HG02852 (cell line): ENCODE data around the gene GPR148.
"Not testable (repeated sequence)": the region's sequence is repeated elsewhere in the genome, so short reads cannot be mapped to it uniquely, and the experiment has no call there.

Source experiments
- ATAC-seq: cut with Tn5 transposase; IDR thresholded peaks from one replicate; pipeline ENCODE4 v1.9.1; 2021; ENCODE audit warnings: mild to moderate bottlenecking, moderate library complexity; ENCODE audit not compliant: unreplicated experiment

GPR148 gene, protein sequence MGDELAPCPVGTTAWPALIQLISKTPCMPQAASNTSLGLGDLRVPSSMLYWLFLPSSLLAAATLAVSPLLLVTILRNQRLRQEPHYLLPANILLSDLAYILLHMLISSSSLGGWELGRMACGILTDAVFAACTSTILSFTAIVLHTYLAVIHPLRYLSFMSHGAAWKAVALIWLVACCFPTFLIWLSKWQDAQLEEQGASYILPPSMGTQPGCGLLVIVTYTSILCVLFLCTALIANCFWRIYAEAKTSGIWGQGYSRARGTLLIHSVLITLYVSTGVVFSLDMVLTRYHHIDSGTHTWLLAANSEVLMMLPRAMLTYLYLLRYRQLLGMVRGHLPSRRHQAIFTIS

GRCh38 chr2:130728549-130729316, at the start of gene GPR148:
Gene GPR148, plus strand, starts transcription at chr2:130729070. Its CDS starts 82 bp downstream, at chr2:130729152.
- no peak for ATAC-seq

GRCh38 chr2:130692041-130692770, 36.7 kb upstream of the GPR148 start:
- peak; percentile 20 for ATAC-seq

GRCh38 chr2:130693474-130693873, 35.4 kb upstream of the GPR148 start:
- ATAC-seq: not testable (repeated sequence)

DNA sequence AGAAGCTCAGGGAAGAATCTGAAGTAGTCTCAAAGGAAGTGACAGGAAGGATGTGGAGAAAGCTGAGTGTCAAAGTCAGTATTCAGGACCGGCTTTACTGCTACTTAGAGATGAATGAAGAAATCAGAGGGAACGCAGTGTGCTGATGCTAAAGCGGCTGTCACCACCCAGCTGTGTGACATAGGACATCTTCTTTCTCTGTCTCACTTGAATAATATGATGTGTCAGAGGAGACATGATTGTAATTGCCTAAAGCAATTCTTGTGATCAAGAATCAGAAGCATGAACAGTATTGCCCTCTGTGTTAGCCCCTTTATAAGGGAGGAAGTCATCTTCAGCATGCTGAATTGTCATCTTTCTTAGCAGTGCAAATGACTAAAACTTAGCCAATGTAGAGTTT, 25.6 kb upstream of the GPR148 start:
- not testable (repeated sequence) for ATAC-seq

- ATAC-seq: not testable (repeated sequence)
Measured at GRCh38 chr2:130714795-130715194, 14.1 kb upstream of the GPR148 start.

DNA sequence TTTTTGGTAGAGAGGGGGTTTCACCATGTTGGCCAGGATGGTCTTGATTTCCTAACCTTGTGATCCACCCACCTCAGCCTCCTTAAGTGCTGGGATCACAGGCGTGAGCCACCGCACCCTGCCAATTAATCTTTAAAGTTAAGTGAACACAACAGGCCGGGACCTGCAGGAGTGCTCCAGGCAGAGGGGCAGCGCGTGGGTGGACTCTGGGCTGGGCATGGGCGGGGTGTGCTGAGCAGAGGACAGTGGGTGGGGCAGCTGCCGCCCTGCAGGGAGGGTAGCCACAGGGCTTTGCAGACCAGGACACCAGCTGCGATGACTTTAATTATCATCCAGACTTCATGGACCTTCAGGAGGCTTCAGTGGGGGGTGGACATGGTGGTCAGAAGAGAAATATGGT, 8.8 kb upstream of the GPR148 start:
- ATAC-seq: no peak

DNA sequence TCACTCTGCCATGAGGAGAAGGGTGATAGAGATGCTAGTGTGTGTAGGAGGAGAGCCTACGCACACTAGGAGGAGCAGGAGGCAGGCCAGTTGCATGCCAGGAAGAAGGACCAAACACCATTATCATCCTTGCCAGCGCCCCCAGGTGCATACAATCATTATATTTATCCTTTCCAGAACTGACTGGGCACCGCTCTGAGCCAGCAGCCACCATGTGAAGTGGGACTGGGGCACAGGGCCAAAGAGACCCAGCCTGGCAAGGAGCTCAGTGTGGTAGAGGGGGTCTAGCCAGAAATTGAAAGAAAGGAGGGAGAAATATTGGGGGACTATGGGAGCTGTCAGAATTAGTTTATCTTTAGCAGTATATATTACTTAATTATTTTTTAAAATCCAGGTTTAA, 8.3 kb upstream of the GPR148 start:
- ATAC-seq: no peak

- ATAC-seq: no peak
Measured at GRCh38 chr2:130724455-130724854, 4.4 kb upstream of the GPR148 start.

DNA sequence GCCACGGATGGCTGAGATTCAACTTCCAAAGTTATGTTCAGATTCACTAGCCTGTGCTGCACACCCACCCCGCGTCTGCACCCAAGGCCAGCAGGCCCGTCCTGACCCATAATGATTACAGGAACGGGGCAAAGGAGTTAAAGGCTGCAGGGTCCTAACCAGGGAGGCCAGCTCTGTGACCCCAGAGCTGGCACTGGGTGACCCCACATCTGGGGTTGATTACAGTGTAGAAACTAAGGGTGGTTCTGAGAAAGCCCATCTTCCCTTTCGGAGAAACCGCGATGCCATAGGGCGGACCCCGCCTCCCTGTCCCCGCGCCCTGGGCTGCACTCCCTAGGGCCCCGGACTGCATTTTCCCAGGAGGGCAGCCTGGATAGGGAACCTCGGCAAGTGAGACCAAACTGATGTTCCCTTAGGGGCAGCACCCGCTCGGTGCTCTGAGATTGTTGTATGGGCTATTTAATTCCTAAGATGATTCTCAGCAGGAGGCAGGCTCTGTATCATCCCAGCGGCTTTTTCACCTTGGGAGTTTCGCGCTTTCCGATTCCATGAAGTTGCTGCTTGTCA, 2.2 kb upstream of the GPR148 start:
- no peak for ATAC-seq

GRCh38 chr2:130727286-130727924, 1.5 kb upstream of the GPR148 start:
- ATAC-seq: peak; percentile 91

GRCh38 chr2:130728007-130728454, 839 bp upstream of the GPR148 start:
- ATAC-seq: peak; percentile 41

DNA sequence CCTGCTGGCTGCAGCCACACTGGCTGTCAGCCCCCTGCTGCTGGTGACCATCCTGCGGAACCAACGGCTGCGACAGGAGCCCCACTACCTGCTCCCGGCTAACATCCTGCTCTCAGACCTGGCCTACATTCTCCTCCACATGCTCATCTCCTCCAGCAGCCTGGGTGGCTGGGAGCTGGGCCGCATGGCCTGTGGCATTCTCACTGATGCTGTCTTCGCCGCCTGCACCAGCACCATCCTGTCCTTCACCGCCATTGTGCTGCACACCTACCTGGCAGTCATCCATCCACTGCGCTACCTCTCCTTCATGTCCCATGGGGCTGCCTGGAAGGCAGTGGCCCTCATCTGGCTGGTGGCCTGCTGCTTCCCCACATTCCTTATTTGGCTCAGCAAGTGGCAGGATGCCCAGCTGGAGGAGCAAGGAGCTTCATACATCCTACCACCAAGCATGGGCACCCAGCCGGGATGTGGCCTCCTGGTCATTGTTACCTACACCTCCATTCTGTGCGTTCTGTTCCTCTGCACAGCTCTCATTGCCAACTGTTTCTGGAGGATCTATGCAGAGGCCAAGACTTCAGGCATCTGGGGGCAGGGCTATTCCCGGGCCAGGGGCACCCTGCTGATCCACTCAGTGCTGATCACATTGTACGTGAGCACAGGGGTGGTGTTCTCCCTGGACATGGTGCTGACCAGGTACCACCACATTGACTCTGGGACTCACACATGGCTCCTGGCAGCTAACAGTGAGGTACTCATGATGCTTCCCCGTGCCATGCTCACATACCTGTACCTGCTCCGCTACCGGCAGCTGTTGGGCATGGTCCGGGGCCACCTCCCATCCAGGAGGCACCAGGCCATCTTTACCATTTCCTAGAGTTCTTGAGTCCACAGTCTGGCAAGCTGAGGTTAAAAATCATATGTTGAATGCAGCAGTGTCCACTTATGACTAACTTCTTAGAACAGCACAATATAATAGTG, 741 bp downstream of the GPR148 start:
- ATAC-seq: no peak

- ATAC-seq: not testable (repeated sequence)
Measured at GRCh38 chr2:130732257-130732656, 3.4 kb downstream of the GPR148 start.

DNA sequence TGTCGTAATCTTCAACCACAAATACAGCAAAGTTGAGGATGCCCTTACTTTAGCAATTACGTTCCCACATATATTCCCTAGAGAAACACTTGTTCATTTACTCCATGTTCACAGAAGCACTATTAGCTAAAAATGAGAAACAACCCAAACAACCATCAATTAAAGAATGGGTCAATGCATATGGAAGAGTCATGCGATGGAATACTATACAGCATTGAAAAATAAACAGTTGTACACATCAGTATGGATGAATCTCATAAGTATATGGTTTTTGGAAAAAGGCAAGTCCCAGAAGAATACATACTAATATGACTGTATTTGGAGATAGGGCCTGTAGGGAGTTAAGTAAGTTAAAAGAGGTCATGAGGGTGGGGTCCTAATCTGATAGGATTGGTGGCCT, 6.3 kb downstream of the GPR148 start:
- ATAC-seq: no peak

DNA sequence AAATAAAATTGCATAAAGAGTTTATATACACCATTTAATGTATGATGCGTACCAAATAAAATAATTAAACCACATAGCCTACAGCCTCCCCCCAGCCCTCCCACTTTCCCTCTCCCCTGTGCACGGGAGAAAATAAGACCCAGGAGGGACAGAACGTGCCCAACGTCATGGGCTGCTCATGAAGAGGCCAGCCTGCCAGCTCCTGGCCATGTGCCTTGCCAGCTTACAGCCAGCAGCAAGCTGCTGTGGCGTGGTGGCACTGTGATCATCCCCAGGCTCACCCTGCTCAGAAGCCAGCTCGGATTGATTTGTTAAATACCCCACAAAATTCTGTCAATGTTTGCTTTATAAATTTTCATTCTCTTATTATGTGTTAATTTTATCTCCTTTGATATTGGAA, 7.6 kb downstream of the GPR148 start:
- ATAC-seq: no peak

- no peak for ATAC-seq
Measured at GRCh38 chr2:130737592-130737991, 8.7 kb downstream of the GPR148 start.

DNA sequence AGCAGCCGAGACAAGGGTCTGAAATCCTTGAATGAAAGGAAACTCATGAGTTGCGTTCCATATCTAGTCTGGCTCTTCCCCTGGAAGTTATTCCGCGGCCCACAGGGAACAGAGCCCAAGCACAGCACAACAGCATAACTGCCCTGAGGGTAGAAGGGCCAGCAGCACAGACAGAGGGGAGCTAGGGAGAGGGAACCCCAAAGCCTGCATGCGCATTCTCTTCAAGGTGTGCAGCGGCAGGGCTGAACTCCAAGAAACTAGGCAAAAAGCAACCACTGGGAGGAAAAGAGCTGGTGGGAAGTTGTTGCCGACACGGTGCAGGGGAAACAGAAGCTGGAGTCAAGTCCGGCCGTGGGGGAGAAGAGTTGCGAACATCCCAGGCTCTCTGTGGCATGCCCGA, 11.8 kb downstream of the GPR148 start:
- no peak for ATAC-seq

- no peak for ATAC-seq
Measured at GRCh38 chr2:130743278-130743677, 14.4 kb downstream of the GPR148 start.

DNA sequence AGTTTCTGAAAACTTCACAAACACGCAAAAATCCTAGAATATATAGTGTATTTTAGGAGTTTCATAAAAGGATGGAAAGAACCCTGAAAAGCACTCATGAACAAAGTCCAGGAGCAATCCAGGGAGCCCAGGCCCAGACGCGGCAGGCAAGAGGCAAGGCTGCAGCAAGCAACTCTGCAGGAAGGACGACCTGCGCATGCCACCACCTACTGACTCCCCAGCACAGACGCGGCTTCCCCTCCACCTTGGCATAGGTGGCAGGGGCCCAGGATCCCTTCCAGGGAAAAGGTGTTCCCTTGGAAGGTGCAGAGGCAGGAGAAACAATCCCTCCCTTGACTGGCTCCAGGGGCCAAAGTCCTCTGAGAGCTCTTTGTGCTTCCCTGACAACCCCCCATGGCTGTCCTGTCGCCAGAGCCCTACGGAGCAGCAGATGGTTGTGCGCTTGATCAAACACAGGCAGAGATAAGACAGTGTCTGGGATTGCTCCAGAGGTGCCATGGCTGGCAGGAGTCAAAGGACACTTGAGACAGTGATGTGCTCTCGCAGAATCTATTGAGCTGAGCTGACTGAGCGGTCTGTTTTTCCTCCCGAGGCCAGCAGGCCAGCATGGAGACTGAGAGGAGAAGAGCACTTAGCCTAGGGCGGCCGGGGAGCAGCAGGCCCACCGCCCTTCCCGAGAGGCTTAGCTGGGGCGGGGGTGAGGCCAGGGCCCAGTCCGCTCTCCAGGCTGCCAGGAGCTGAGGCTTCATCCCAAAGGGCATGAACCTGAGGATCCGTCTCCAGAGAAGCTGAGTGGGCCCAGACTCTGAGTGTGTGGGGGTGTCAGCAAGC, 15.6 kb downstream of the GPR148 start:
- ATAC-seq: no peak
